Measurements from ENCODE around the gene TRIM4.

GRCh38 chr7:99881370-99881769, 38.0 kb downstream of the TRIM4 start:
- TF ChIP-seq CTCF (conservative IDR thresholded peaks at IDR 0.05; ENCODE audit: low read length) (no peak), EZH2phosphoT487 (IDR thresholded peaks at IDR 0.05; ENCODE audit: borderline replicate concordance) (no peak)
